Measurements from ENCODE around the gene PPP1R12C.

- no peak for TF ChIP-seq CTCF (IDR thresholded peaks at IDR 0.05 in 4 of 5, conservative IDR thresholded peaks at IDR 0.05 in 1 of 5)
- TF ChIP-seq POLR2A (IDR thresholded peaks at IDR 0.05) = no peak
These were observed 26.9 kb downstream of the PPP1R12C start for GRCh38 chr19:55090564-55090963.

Data from gastrocnemius medialis (tissue), 4 donors.